ENCODE measurements around the gene CNRIP1. TPM values are rescaled to one million over a fixed set of nuclear protein-coding genes. Genes with fewer than 3 reads are reported as not detected.

CNRIP1 gene
- total RNA-seq, 1 experiment from 2014 or later, result not detected

- intact Hi-C loops (cut with micrococcal nuclease), result no loop called here
- H3K9me3 ChIP-seq (ENCODE audit: control insufficient read depth in 1 of 2, insufficient read depth in 1 of 2, low read depth in 1 of 2, low read length in 2 of 2), result no peaks in the 10 kb centered on the region
- H3K9ac ChIP-seq (ENCODE audit: low read length), result no peak overlapping the region
- H3K4me1 ChIP-seq (ENCODE audit: control insufficient read depth in 1 of 2, insufficient read depth in 2 of 2, low read length in 2 of 2), result peaks cover 3 to 12% of the 10 kb centered on the region in 2 experiments; a peak in 3 of 4 replicates
- no peak overlapping the region for H3K4me3 ChIP-seq (replicated peaks in 1 of 2; ENCODE audit: low read depth in 1 of 2, low read length in 2 of 2)
- BruUV-seq (replicated peaks), result no TSS peak
- DNase-seq (ENCODE audit: low read depth, low spot score) (no peak), ATAC-seq (no peak)
- no peak overlapping the region for H2AFZ ChIP-seq (ENCODE audit: low read depth, low read length, poor library complexity, severe bottlenecking)
- H4K20me1 ChIP-seq (ENCODE audit: insufficient read depth), result no peaks in the 10 kb centered on the region
- H3K9me2 ChIP-seq (ENCODE audit: insufficient read depth), result no peaks in the 10 kb centered on the region
- H3K27ac ChIP-seq (ENCODE audit: low read depth, low read length), result no peak overlapping the region
- peaks cover 9% of the 10 kb centered on the region; the same call in 1 of the 2 replicates for H3K27me3 ChIP-seq (ENCODE audit: insufficient read depth, low read length)
- H3K36me3 ChIP-seq (ENCODE audit: control insufficient read depth in 1 of 2, insufficient read depth in 2 of 2, low read length in 2 of 2), result no peaks in the 10 kb centered on the region
- no peaks in the 10 kb centered on the region for H3K79me2 ChIP-seq (ENCODE audit: insufficient read depth, low read length)
- TF ChIP-seq ELF1 (IDR thresholded peaks at IDR 0.05; ENCODE audit: borderline replicate concordance, low read depth) (no peak), JUND (IDR thresholded peaks at IDR 0.05) (no peak), ZNF274 (IDR thresholded peaks at IDR 0.05; ENCODE audit: low read depth, low read length) (no peak), MAX (IDR thresholded peaks at IDR 0.05) (no peak), POLR2AphosphoS5 (IDR thresholded peaks at IDR 0.05; ENCODE audit: low read depth, low read length) (no peak), CTCF (IDR thresholded peaks at IDR 0.05 in 2 of 3, conservative IDR thresholded peaks at IDR 0.05 in 1 of 3; ENCODE audit: borderline replicate concordance in 1 of 3, insufficient read depth in 1 of 3, low read depth in 2 of 3, low read length in 2 of 3) (no peak), CEBPB (IDR thresholded peaks at IDR 0.05; ENCODE audit: low read depth) (no peak), EZH2phosphoT487 (IDR thresholded peaks at IDR 0.05; ENCODE audit: borderline replicate concordance) (no peak), FOSL1 (IDR thresholded peaks at IDR 0.05; ENCODE audit: low read depth) (no peak), RAD21 (IDR thresholded peaks at IDR 0.05; ENCODE audit: low read depth) (no peak), EZH2 (IDR thresholded peaks at IDR 0.05) (no peak), POLR2A (IDR thresholded peaks at IDR 0.05; ENCODE audit: borderline replicate concordance, extremely low read depth, insufficient read depth, insufficient read length) (no peak), TCF7L2 (IDR thresholded peaks at IDR 0.05; ENCODE audit: borderline replicate concordance, extremely low read depth, insufficient read depth, insufficient read length) (no peak), ATF3 (IDR thresholded peaks at IDR 0.05) (no peak)
- TF ChIP-seq, protein P1, sequence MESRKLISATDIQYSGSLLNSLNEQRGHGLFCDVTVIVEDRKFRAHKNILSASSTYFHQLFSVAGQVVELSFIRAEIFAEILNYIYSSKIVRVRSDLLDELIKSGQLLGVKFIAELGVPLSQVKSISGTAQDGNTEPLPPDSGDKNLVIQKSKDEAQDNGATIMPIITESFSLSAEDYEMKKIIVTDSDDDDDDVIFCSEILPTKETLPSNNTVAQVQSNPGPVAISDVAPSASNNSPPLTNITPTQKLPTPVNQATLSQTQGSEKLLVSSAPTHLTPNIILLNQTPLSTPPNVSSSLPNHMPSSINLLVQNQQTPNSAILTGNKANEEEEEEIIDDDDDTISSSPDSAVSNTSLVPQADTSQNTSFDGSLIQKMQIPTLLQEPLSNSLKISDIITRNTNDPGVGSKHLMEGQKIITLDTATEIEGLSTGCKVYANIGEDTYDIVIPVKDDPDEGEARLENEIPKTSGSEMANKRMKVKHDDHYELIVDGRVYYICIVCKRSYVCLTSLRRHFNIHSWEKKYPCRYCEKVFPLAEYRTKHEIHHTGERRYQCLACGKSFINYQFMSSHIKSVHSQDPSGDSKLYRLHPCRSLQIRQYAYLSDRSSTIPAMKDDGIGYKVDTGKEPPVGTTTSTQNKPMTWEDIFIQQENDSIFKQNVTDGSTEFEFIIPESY (IDR thresholded peaks at IDR 0.05; ENCODE audit: extremely low read depth, insufficient replicate concordance, low read length), result no peak
- TF ChIP-seq, protein P2, sequence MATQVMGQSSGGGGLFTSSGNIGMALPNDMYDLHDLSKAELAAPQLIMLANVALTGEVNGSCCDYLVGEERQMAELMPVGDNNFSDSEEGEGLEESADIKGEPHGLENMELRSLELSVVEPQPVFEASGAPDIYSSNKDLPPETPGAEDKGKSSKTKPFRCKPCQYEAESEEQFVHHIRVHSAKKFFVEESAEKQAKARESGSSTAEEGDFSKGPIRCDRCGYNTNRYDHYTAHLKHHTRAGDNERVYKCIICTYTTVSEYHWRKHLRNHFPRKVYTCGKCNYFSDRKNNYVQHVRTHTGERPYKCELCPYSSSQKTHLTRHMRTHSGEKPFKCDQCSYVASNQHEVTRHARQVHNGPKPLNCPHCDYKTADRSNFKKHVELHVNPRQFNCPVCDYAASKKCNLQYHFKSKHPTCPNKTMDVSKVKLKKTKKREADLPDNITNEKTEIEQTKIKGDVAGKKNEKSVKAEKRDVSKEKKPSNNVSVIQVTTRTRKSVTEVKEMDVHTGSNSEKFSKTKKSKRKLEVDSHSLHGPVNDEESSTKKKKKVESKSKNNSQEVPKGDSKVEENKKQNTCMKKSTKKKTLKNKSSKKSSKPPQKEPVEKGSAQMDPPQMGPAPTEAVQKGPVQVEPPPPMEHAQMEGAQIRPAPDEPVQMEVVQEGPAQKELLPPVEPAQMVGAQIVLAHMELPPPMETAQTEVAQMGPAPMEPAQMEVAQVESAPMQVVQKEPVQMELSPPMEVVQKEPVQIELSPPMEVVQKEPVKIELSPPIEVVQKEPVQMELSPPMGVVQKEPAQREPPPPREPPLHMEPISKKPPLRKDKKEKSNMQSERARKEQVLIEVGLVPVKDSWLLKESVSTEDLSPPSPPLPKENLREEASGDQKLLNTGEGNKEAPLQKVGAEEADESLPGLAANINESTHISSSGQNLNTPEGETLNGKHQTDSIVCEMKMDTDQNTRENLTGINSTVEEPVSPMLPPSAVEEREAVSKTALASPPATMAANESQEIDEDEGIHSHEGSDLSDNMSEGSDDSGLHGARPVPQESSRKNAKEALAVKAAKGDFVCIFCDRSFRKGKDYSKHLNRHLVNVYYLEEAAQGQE (IDR thresholded peaks at IDR 0.05; ENCODE audit: low read depth), result no peak
- ChIA-PET CTCF (no interaction called here), RAD21 (ENCODE audit: low non-redundant PET in 1 of 2, low total read pairs in 2 of 2, uncharacterized antibody in 2 of 2, unreplicated experiment in 2 of 2) (no interaction called here), POLR2A (no interaction called here)
- H3K4me2 ChIP-seq (ENCODE audit: low read length), result no peak overlapping the region
Measured at GRCh38 chr2:68341583-68341982, 21.8 kb upstream of the CNRIP1 start.
